PFSK-1 (cell line): ENCODE results near the gene SETD2.

Source experiments
- FOXP2 ChIP-seq: optimal IDR thresholded peaks from 2 replicates; pipeline ENCODE3; 2011; ENCODE audit warnings: borderline replicate concordance, control low read depth, inconsistent platforms; ENCODE audit not compliant: insufficient read depth; ENCODE audit errors: extremely low read length, extremely low read depth
- POLR2AphosphoS5 ChIP-seq: IDR thresholded peaks from 2 replicates; pipeline ENCODE4 v1.6.1; 2012; ENCODE audit warnings: low read depth, mild to moderate bottlenecking, control low read depth, low read length, moderate library complexity
- SIN3A ChIP-seq: IDR thresholded peaks from 2 replicates; pipeline ENCODE4 v1.6.1; 2012; ENCODE audit warnings: mild to moderate bottlenecking, low read length, moderate library complexity, borderline replicate concordance; ENCODE audit not compliant: insufficient read depth
- TAF1 ChIP-seq: IDR thresholded peaks from 2 replicates; pipeline ENCODE4 v1.6.1; 2012; ENCODE audit warnings: low read length, control low read depth, borderline replicate concordance; ENCODE audit not compliant: insufficient read depth
- TF ChIP-seq, protein P1 (sequence below), 2 experiments: IDR thresholded peaks; 2 replicates each; pipeline versions ENCODE4 v1.6.1 to v1.8.0; 2011 to 2012; ENCODE audit warnings: low read depth in 2 of 2, low read length in 2 of 2, control low read depth in 1 of 2, inconsistent platforms in 1 of 2, mild to moderate bottlenecking in 1 of 2, moderate library complexity in 1 of 2; ENCODE audit not compliant: insufficient read depth in 1 of 2

Gene SETD2

GRCh38 chr3:46968783-46969428, 195.0 kb downstream of the SETD2 start:
- TF ChIP-seq POLR2AphosphoS5 (no peak), SIN3A (no peak), TAF1 (no peak)
- TF ChIP-seq, protein P1, sequence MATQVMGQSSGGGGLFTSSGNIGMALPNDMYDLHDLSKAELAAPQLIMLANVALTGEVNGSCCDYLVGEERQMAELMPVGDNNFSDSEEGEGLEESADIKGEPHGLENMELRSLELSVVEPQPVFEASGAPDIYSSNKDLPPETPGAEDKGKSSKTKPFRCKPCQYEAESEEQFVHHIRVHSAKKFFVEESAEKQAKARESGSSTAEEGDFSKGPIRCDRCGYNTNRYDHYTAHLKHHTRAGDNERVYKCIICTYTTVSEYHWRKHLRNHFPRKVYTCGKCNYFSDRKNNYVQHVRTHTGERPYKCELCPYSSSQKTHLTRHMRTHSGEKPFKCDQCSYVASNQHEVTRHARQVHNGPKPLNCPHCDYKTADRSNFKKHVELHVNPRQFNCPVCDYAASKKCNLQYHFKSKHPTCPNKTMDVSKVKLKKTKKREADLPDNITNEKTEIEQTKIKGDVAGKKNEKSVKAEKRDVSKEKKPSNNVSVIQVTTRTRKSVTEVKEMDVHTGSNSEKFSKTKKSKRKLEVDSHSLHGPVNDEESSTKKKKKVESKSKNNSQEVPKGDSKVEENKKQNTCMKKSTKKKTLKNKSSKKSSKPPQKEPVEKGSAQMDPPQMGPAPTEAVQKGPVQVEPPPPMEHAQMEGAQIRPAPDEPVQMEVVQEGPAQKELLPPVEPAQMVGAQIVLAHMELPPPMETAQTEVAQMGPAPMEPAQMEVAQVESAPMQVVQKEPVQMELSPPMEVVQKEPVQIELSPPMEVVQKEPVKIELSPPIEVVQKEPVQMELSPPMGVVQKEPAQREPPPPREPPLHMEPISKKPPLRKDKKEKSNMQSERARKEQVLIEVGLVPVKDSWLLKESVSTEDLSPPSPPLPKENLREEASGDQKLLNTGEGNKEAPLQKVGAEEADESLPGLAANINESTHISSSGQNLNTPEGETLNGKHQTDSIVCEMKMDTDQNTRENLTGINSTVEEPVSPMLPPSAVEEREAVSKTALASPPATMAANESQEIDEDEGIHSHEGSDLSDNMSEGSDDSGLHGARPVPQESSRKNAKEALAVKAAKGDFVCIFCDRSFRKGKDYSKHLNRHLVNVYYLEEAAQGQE (IDR thresholded peaks at IDR 0.05; ENCODE audit: insufficient read depth in 1 of 2, low read depth in 2 of 2, low read length in 2 of 2): no peak

- TF ChIP-seq, protein P1 (IDR thresholded peaks at IDR 0.05; ENCODE audit: insufficient read depth in 1 of 2, low read depth in 2 of 2, low read length in 2 of 2): no peak
- TF ChIP-seq FOXP2: no peak
- TF ChIP-seq TAF1: no peak
- no peak for TF ChIP-seq SIN3A
- TF ChIP-seq POLR2AphosphoS5: no peak
Measured at GRCh38 chr3:46966811-46967210, 197.1 kb downstream of the SETD2 start.
